LHCN-M2 (cell line): Measurements from ENCODE around the gene HMOX2. TPM values are rescaled to one million over a fixed set of nuclear protein-coding genes. Genes with fewer than 3 reads are reported as not detected.
A peak's percentile ranks its signal among the peaks of the same experiment; 100 is the strongest.

ENCODE experiments used
- DNase-seq: peaks from one replicate; pipeline ENCODE4 v3.0.0-alpha.2; 2012; ENCODE audit warnings: low read depth
- total RNA-seq: library from RNA; depleted of rRNA; stranded (reverse); fragments of >200 nt; gene quantifications from 2 replicates; pipeline ENCODE4 v1.2.3, GENCODE V29; 2014

Gene HMOX2
- total RNA-seq, 1 experiment from 2014 or later: 48.6 TPM

GRCh38 chr16:4500272-4500671 is 24.1 kb downstream of the HMOX2 start:
- peak; percentile 80 for DNase-seq

- no peak for DNase-seq
These were observed 24.9 kb downstream of the HMOX2 start for GRCh38 chr16:4501071-4501478.

- no peak for DNase-seq
These were observed 29.4 kb downstream of the HMOX2 start for GRCh38 chr16:4505356-4506147.

- DNase-seq: peak; percentile 67
These were observed 30.3 kb downstream of the HMOX2 start for GRCh38 chr16:4506450-4506849.

GRCh38 chr16:4507588-4508345 is 31.6 kb downstream of the HMOX2 start:
- no peak for DNase-seq

- no peak for DNase-seq
These were observed 32.6 kb downstream of the HMOX2 start for GRCh38 chr16:4508806-4509205.

- DNase-seq: no peak
These were observed 33.2 kb downstream of the HMOX2 start for GRCh38 chr16:4509420-4509819.

- no peak for DNase-seq
These were observed 33.9 kb downstream of the HMOX2 start for GRCh38 chr16:4510131-4510530.

- no peak for DNase-seq
These were observed 34.7 kb downstream of the HMOX2 start for GRCh38 chr16:4510747-4511426.

GRCh38 chr16:4511441-4512082 is 35.4 kb downstream of the HMOX2 start:
- peak; percentile 46 for DNase-seq

GRCh38 chr16:4512473-4512872 is 36.3 kb downstream of the HMOX2 start:
- no peak for DNase-seq

GRCh38 chr16:4513086-4513860 is 37.1 kb downstream of the HMOX2 start:
- no peak for DNase-seq

GRCh38 chr16:4513881-4514280 is 37.7 kb downstream of the HMOX2 start:
- no peak for DNase-seq

- no peak for DNase-seq
These were observed 38.4 kb downstream of the HMOX2 start for GRCh38 chr16:4514606-4515005.

GRCh38 chr16:4515611-4516233 is 39.5 kb downstream of the HMOX2 start:
- no peak for DNase-seq

GRCh38 chr16:4517812-4518680 is 41.8 kb downstream of the HMOX2 start:
- DNase-seq: peak; percentile 29

- DNase-seq: no peak
These were observed 43.3 kb downstream of the HMOX2 start for GRCh38 chr16:4519274-4520058.

GRCh38 chr16:4520913-4521312 is 44.7 kb downstream of the HMOX2 start:
- DNase-seq: no peak
